ENCODE measurements around the gene CHRNG.

DNA sequence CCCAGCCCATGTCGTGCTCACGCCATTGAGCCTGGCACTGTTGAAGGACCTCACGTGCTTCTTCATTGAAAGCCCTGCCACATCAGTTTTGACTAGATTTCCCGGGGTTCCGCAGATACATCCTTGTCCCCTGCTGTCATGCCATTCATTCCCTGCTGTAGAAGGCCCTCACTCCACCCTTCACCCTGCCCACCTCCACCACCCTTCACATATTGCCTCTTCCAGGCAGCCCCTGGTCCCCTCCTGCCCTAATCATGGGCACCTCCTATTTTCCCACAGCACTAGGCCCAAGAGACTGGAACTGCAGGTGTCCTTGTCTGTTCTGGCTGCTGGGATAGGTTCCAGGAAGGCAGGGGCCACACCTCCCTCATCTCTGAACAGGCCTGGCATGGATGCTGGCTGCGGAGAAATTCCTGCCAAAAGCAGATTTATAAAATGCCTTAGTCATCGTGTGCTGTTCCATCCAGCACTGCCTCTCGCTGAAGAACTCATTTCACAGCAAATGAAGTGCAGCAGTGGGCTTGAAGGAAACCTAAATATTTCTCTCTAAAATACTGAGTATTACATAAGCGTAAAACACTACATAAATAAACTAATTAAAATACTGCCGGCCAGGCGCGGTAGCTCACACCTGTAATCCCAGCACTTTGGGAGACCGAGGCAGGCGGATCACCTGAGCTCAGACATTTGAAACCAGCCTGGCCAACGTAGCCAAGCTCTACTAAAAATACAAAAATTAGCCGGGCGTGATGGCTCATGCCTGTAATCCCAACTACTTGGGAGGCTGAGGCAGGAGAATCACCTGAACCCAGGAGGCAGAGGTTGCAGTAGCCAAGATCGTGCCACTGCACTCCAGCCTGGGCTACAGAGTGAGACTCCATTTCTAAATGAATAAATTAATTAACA lies 49.4 kb downstream of the CHRNG start:
- TF ChIP-seq POLR2A (IDR thresholded peaks at IDR 0.05; ENCODE audit: low read depth, low read length), result no peak
- no peak for TF ChIP-seq POLR2AphosphoS5 (IDR thresholded peaks at IDR 0.05; ENCODE audit: low read depth, low read length)
- TF ChIP-seq TAF1 (IDR thresholded peaks at IDR 0.05; ENCODE audit: low read depth, low read length), result no peak
- no peak for TF ChIP-seq SPI1 (IDR thresholded peaks at IDR 0.05; ENCODE audit: low read depth, low read length)
- no peak for TF ChIP-seq PAX5 (IDR thresholded peaks at IDR 0.05; ENCODE audit: insufficient read depth, low read length, severe bottlenecking)
- TF ChIP-seq POU2F2 (IDR thresholded peaks at IDR 0.05; ENCODE audit: low read depth, low read length), result no peak
